Liver (tissue), 9 donors: ENCODE data around the gene RNF217. TPM values are rescaled to one million over a fixed set of nuclear protein-coding genes. Genes with fewer than 3 reads are reported as not detected.

ENCODE experiments used
- DNase-seq: peaks from one replicate; pipeline ENCODE4 v3.0.0-alpha.2; 2017; ENCODE audit warnings: low spot score
- H3K27ac ChIP-seq, 2 donors: one replicate each; pipeline ENCODE4 v1.7.0; 2013; ENCODE audit warnings: inconsistent platforms in 2 of 2, low read length in 2 of 2, control low read depth in 1 of 2, low read depth in 1 of 2, mild to moderate bottlenecking in 1 of 2
- H3K27me3 ChIP-seq, 4 donors: one replicate each; pipeline versions ENCODE4 v1.6.1 to v1.7.0; 2013; ENCODE audit warnings: low read length in 3 of 4, inconsistent platforms in 1 of 4, mild to moderate bottlenecking in 1 of 4, moderate library complexity in 1 of 4; ENCODE audit not compliant: control insufficient read depth in 4 of 4, insufficient read depth in 4 of 4
- H3K36me3 ChIP-seq, 4 donors: one replicate each; pipeline versions ENCODE4 v1.6.1 to v1.7.0; 2013; ENCODE audit warnings: low read length in 3 of 4, mild to moderate bottlenecking in 3 of 4, low read depth in 1 of 4, moderate library complexity in 1 of 4; ENCODE audit not compliant: control insufficient read depth in 4 of 4, insufficient read depth in 3 of 4
- H3K4me1 ChIP-seq, 4 donors: one replicate each; pipeline versions ENCODE4 v1.6.1 to v1.7.0; 2013; ENCODE audit warnings: low read length in 3 of 4, mild to moderate bottlenecking in 3 of 4, moderate library complexity in 1 of 4; ENCODE audit not compliant: control insufficient read depth in 4 of 4, insufficient read depth in 4 of 4
- H3K4me3 ChIP-seq, 3 donors: one replicate each; pipeline versions ENCODE4 v1.6.1 to v1.7.0; 2013; ENCODE audit warnings: low read length in 3 of 3, control low read depth in 1 of 3, low read depth in 1 of 3, mild to moderate bottlenecking in 1 of 3
- H3K9ac ChIP-seq, 2 donors: one replicate each; pipeline ENCODE4 v1.7.0; 2013; ENCODE audit warnings: low read length in 2 of 2, mild to moderate bottlenecking in 2 of 2, moderate library complexity in 2 of 2, control low read depth in 1 of 2, low read depth in 1 of 2
- H3K9me3 ChIP-seq, 4 donors: one replicate each; pipeline versions ENCODE4 v1.6.1 to v1.7.0; 2013; ENCODE audit warnings: low read length in 3 of 4; ENCODE audit not compliant: control insufficient read depth in 4 of 4
- ATF3 ChIP-seq: IDR thresholded peaks from 2 replicates; pipeline ENCODE4 v1.6.1; 2016; ENCODE audit warnings: antibody characterized with exemption
- CTCF ChIP-seq: fragments of 150-350 bp; IDR thresholded peaks from 2 replicates; pipeline ENCODE4 v1.5.1; 2017; ENCODE audit warnings: improper control_type of control experiment, low read depth, low read length; ENCODE audit not compliant: missing input control
- EGR1 ChIP-seq, 2 donors: IDR thresholded peaks; 2 replicates each; pipeline ENCODE4 v1.6.1; 2016 to 2018; ENCODE audit warnings: antibody characterized with exemption in 2 of 2, low read depth in 2 of 2
- FOXA1 ChIP-seq: IDR thresholded peaks from 2 replicates; pipeline ENCODE4 v1.6.1; 2016; ENCODE audit warnings: antibody characterized with exemption
- FOXA2 ChIP-seq: IDR thresholded peaks from 2 replicates; pipeline ENCODE4 v1.6.1; 2016; ENCODE audit warnings: antibody characterized with exemption
- GABPA ChIP-seq, 2 donors: IDR thresholded peaks in 1 of 2; conservative IDR thresholded peaks in 1 of 2; 2 replicates each; pipeline ENCODE4 v1.6.1; 2016; ENCODE audit warnings: antibody characterized with exemption in 2 of 2, mild to moderate bottlenecking in 1 of 2, moderate library complexity in 1 of 2
- HNF4A ChIP-seq, 2 donors: conservative IDR thresholded peaks; 2 replicates each; pipeline ENCODE4 v1.6.1; 2016; ENCODE audit warnings: antibody characterized with exemption in 2 of 2, mild to moderate bottlenecking in 2 of 2
- HNF4G ChIP-seq: IDR thresholded peaks from 2 replicates; pipeline ENCODE4 v1.6.1; 2016; ENCODE audit warnings: antibody characterized with exemption
- JUND ChIP-seq, 2 donors: IDR thresholded peaks; 2 replicates each; pipeline ENCODE4 v1.6.1; 2016; ENCODE audit warnings: antibody characterized with exemption in 2 of 2
- NR2F2 ChIP-seq: IDR thresholded peaks from 2 replicates; pipeline ENCODE4 v1.6.1; 2016; ENCODE audit warnings: antibody characterized with exemption
- SP1 ChIP-seq: IDR thresholded peaks from 2 replicates; pipeline ENCODE4 v1.6.1; 2018; ENCODE audit warnings: antibody characterized with exemption, mild to moderate bottlenecking
- TAF1 ChIP-seq: conservative IDR thresholded peaks from 2 replicates; pipeline ENCODE4 v1.6.1; 2016; ENCODE audit warnings: antibody characterized with exemption, mild to moderate bottlenecking
- YY1 ChIP-seq: IDR thresholded peaks from 2 replicates; pipeline ENCODE4 v1.6.1; 2016; ENCODE audit warnings: antibody characterized with exemption, mild to moderate bottlenecking
- ZBTB33 ChIP-seq: IDR thresholded peaks from 2 replicates; pipeline ENCODE4 v1.6.1; 2016; ENCODE audit warnings: antibody characterized with exemption
- WGBS: extraction: QIAGEN DNeasy Blood & Tissue Kit; methylation state at CpG from one replicate; pipeline ENCODE4 v1.1.7; 2013; 5-methylcytosine and 5-hydroxymethylcytosine counted together
- polyA plus RNA-seq, 2 donors: library from polyadenylated mRNA; stranded (reverse) in 1 of 2; unstranded in 1 of 2; fragments of 200-250 nt in 1 of 2; fragments of >200 nt in 1 of 2; fragmentation: Nextera tagmentation in 1 of 2; extraction: Ambion mirVana in 1 of 2; gene quantifications; one replicate each; pipeline versions ENCODE4 v1.2.1 to v1.2.3, GENCODE V29; 2013 to 2015
- total RNA-seq, 2 donors: library from RNA; depleted of rRNA; stranded (reverse); fragments of >200 nt; gene quantifications; one replicate each; pipeline ENCODE4 v1.2.3, GENCODE V29; 2014
- TF ChIP-seq, protein P1 (sequence below): IDR thresholded peaks from 2 replicates; pipeline ENCODE4 v1.6.1; 2016; ENCODE audit warnings: antibody characterized with exemption, mild to moderate bottlenecking
- TF ChIP-seq, protein P2 (sequence below): IDR thresholded peaks from 2 replicates; pipeline ENCODE4 v1.6.1; 2016; ENCODE audit warnings: antibody characterized with exemption
- donor health status: healthy.
- donor health status: healthy.
- donor health status: healthy.
- donor health status: healthy.
- donor health status: healthy.

RNF217 gene
- total and polyA plus RNA-seq, 4 donors: 2.3 to 18.3 (median 4.1) TPM

DNA sequence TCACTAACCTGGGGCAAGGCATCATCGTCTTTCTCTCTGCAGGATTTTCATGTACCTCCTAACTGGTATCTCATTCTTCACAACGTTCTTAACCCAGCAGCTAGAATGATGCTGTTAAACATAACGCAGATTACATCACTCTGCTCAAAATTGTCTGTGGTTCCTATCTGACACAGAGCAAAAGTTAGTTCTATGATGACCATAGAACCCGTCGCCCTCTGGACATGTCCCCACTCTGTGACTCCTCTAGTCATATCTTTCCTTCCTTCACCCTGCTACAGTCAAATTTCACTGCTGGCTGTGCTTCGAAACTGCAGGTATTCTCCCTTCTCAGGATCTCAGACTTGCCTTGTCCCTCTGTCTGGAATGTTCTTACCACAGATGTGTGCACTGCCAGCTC lies 103.9 kb downstream of the RNF217 start:
- WGBS: 95% methylated on average over 6 of the region's 6 CpGs
- no peaks in the 10 kb centered on the region for H3K27me3 ChIP-seq
- no peaks in the 10 kb centered on the region for H3K9me3 ChIP-seq
- DNase-seq: no peak
- no peak overlapping the region for H3K27ac ChIP-seq
- H3K4me3 ChIP-seq: no peak overlapping the region
- peaks cover 0 to 2% (median 0%) of the 10 kb centered on the region in 4 donors for H3K36me3 ChIP-seq
- TF ChIP-seq JUND (IDR thresholded peaks at IDR 0.05): no peak
- TF ChIP-seq ATF3: no peak
- TF ChIP-seq FOXA2: no peak
- TF ChIP-seq, protein P1, sequence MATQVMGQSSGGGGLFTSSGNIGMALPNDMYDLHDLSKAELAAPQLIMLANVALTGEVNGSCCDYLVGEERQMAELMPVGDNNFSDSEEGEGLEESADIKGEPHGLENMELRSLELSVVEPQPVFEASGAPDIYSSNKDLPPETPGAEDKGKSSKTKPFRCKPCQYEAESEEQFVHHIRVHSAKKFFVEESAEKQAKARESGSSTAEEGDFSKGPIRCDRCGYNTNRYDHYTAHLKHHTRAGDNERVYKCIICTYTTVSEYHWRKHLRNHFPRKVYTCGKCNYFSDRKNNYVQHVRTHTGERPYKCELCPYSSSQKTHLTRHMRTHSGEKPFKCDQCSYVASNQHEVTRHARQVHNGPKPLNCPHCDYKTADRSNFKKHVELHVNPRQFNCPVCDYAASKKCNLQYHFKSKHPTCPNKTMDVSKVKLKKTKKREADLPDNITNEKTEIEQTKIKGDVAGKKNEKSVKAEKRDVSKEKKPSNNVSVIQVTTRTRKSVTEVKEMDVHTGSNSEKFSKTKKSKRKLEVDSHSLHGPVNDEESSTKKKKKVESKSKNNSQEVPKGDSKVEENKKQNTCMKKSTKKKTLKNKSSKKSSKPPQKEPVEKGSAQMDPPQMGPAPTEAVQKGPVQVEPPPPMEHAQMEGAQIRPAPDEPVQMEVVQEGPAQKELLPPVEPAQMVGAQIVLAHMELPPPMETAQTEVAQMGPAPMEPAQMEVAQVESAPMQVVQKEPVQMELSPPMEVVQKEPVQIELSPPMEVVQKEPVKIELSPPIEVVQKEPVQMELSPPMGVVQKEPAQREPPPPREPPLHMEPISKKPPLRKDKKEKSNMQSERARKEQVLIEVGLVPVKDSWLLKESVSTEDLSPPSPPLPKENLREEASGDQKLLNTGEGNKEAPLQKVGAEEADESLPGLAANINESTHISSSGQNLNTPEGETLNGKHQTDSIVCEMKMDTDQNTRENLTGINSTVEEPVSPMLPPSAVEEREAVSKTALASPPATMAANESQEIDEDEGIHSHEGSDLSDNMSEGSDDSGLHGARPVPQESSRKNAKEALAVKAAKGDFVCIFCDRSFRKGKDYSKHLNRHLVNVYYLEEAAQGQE: no peak
- no peak for TF ChIP-seq HNF4G
- TF ChIP-seq FOXA1: no peak
- no peak for TF ChIP-seq EGR1 (IDR thresholded peaks at IDR 0.05; ENCODE audit: low read depth in 2 of 2)
- TF ChIP-seq TAF1: no peak
- no peak for TF ChIP-seq HNF4A (conservative IDR thresholded peaks at IDR 0.05)
- TF ChIP-seq GABPA (IDR thresholded peaks at IDR 0.05 in 1 of 2, conservative IDR thresholded peaks at IDR 0.05 in 1 of 2): no peak
- no peak for TF ChIP-seq SP1
- no peak for TF ChIP-seq ZBTB33
- TF ChIP-seq, protein P2, sequence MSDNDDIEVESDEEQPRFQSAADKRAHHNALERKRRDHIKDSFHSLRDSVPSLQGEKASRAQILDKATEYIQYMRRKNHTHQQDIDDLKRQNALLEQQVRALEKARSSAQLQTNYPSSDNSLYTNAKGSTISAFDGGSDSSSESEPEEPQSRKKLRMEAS: no peak
- TF ChIP-seq CTCF: no peak
- no peak for TF ChIP-seq YY1
- H3K9ac ChIP-seq: no peak overlapping the region
- no peaks in the 10 kb centered on the region for H3K4me1 ChIP-seq

GRCh38 chr6:125066964-125067363 lies 104.7 kb downstream of the RNF217 start:
- Histone ChIP-seq H3K4me1 (no peaks in the 10 kb centered on the region), H3K36me3 (peaks cover 0 to 2% (median 0%) of the 10 kb centered on the region in 4 donors), H3K4me3 (no peak overlapping the region), H3K27ac (no peak overlapping the region), H3K27me3 (no peaks in the 10 kb centered on the region), H3K9me3 (no peaks in the 10 kb centered on the region), H3K9ac (no peak overlapping the region)
- 90% methylated on average over 3 of the region's 3 CpGs for WGBS
- DNase-seq: no peak
- TF ChIP-seq JUND (IDR thresholded peaks at IDR 0.05) (no peak), CTCF (no peak), NR2F2 (no peak), HNF4A (conservative IDR thresholded peaks at IDR 0.05) (no peak), EGR1 (IDR thresholded peaks at IDR 0.05; ENCODE audit: low read depth in 2 of 2) (no peak), FOXA2 (no peak), GABPA (IDR thresholded peaks at IDR 0.05 in 1 of 2, conservative IDR thresholded peaks at IDR 0.05 in 1 of 2) (no peak), HNF4G (no peak)
- TF ChIP-seq, protein P1: no peak
